ENCODE results near the gene SALL2. TPM values are rescaled to one million over a fixed set of nuclear protein-coding genes. Genes with fewer than 3 reads are reported as not detected.

The SALL2 gene
- total and polyA plus RNA-seq, 2 experiments from 2014 or later, result 9.5 to 11.8 TPM

GRCh38 chr14:21503376-21503775, 22.8 kb downstream of the SALL2 start:
- no peak for DNase-seq (ENCODE audit: low spot score)
- Histone ChIP-seq H3K79me2 (peaks cover 50% of the 10 kb centered on the region), H3K27me3 (no peaks in the 10 kb centered on the region), H2AFZ (no peak overlapping the region), H3K9me2 (replicated peaks; ENCODE audit: insufficient read depth) (no peaks in the 10 kb centered on the region), H3K9me3 (ENCODE audit: low read depth) (no peaks in the 10 kb centered on the region), H3K27ac (no peak overlapping the region), H3K4me3 (no peak overlapping the region), H3K4me1 (ENCODE audit: insufficient read depth) (no peaks in the 10 kb centered on the region), H3K4me2 (no peak overlapping the region), H4K20me1 (ENCODE audit: insufficient read depth, poor library complexity, severe bottlenecking) (no peaks in the 10 kb centered on the region), H3K36me3 (replicated peaks; ENCODE audit: insufficient read depth, low read depth) (no peaks in the 10 kb centered on the region)
- 80% methylated on average over 4 of the region's 4 CpGs for WGBS (ENCODE audit: low lambda C conversion rate, missing lambda C conversion rate)
- no peak for TF ChIP-seq EZH2 (IDR thresholded peaks at IDR 0.05; ENCODE audit: borderline replicate concordance)
- no peak for TF ChIP-seq EZH2phosphoT487 (IDR thresholded peaks at IDR 0.05; ENCODE audit: low read depth, severe bottlenecking, unreplicated experiment)
- TF ChIP-seq, protein P1, sequence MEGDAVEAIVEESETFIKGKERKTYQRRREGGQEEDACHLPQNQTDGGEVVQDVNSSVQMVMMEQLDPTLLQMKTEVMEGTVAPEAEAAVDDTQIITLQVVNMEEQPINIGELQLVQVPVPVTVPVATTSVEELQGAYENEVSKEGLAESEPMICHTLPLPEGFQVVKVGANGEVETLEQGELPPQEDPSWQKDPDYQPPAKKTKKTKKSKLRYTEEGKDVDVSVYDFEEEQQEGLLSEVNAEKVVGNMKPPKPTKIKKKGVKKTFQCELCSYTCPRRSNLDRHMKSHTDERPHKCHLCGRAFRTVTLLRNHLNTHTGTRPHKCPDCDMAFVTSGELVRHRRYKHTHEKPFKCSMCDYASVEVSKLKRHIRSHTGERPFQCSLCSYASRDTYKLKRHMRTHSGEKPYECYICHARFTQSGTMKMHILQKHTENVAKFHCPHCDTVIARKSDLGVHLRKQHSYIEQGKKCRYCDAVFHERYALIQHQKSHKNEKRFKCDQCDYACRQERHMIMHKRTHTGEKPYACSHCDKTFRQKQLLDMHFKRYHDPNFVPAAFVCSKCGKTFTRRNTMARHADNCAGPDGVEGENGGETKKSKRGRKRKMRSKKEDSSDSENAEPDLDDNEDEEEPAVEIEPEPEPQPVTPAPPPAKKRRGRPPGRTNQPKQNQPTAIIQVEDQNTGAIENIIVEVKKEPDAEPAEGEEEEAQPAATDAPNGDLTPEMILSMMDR (IDR thresholded peaks at IDR 0.05; ENCODE audit: poor library complexity), result no peak

DNA sequence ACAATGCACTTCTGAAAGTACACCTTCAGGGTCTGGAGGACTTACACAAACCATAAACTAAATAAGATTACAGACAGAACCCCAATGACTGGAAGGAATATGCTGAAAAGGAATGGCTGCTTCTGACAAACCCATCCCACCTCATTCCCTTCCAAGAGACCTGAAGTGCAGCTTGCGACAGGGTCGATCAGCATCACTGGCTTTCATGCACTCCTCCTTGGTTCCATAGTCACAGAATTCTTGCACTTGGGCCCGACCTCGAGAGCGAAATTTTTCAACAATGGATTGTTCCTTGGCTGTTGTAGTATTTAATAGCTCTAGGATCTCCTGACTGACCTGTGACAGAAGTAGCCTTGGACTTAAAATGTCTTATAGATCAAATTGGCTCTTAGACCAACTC, 24.6 kb downstream of the SALL2 start:
- no peak overlapping the region for H2AFZ ChIP-seq
- no peaks in the 10 kb centered on the region for H3K4me1 ChIP-seq (ENCODE audit: insufficient read depth)
- H3K4me2 ChIP-seq, result no peak overlapping the region
- H3K27me3 ChIP-seq, result no peaks in the 10 kb centered on the region
- no peak for DNase-seq (ENCODE audit: low spot score)
- no peaks in the 10 kb centered on the region for H4K20me1 ChIP-seq (ENCODE audit: insufficient read depth, poor library complexity, severe bottlenecking)
- H3K27ac ChIP-seq, result no peak overlapping the region
- H3K9me3 ChIP-seq (ENCODE audit: low read depth), result no peaks in the 10 kb centered on the region
- H3K4me3 ChIP-seq, result no peak overlapping the region
- WGBS (ENCODE audit: low lambda C conversion rate, missing lambda C conversion rate), result 97% methylated on average over 5 of the region's 5 CpGs
- peaks cover 32% of the 10 kb centered on the region for H3K79me2 ChIP-seq
- no peaks in the 10 kb centered on the region for H3K9me2 ChIP-seq (replicated peaks; ENCODE audit: insufficient read depth)
- TF ChIP-seq EZH2phosphoT487 (IDR thresholded peaks at IDR 0.05; ENCODE audit: low read depth, severe bottlenecking, unreplicated experiment), result no peak
- TF ChIP-seq, protein P1 (IDR thresholded peaks at IDR 0.05; ENCODE audit: poor library complexity), result no peak
- TF ChIP-seq EZH2 (IDR thresholded peaks at IDR 0.05; ENCODE audit: borderline replicate concordance), result no peak
- H3K36me3 ChIP-seq (replicated peaks; ENCODE audit: insufficient read depth, low read depth), result no peaks in the 10 kb centered on the region

GRCh38 chr14:21498540-21499526, 27.3 kb downstream of the SALL2 start:
- H3K9me2 ChIP-seq (replicated peaks; ENCODE audit: insufficient read depth), result no peaks in the 10 kb centered on the region
- peak; percentile 76 for DNase-seq (ENCODE audit: low spot score)
- no peak for TF ChIP-seq EZH2phosphoT487 (IDR thresholded peaks at IDR 0.05; ENCODE audit: low read depth, severe bottlenecking, unreplicated experiment)
- TF ChIP-seq, protein P1 (IDR thresholded peaks at IDR 0.05; ENCODE audit: poor library complexity), result peak; percentile 57
- H3K4me1 ChIP-seq (ENCODE audit: insufficient read depth), result no peaks in the 10 kb centered on the region
- H2AFZ ChIP-seq, result no peak overlapping the region
- H3K4me2 ChIP-seq, result no peak overlapping the region
- H3K4me3 ChIP-seq, result no peak overlapping the region
- no peaks in the 10 kb centered on the region for H3K27me3 ChIP-seq
- peak overlapping the region; percentile 21 for H3K27ac ChIP-seq
- H4K20me1 ChIP-seq (ENCODE audit: insufficient read depth, poor library complexity, severe bottlenecking), result no peaks in the 10 kb centered on the region
- 69% methylated on average over 5 of the region's 5 CpGs for WGBS (ENCODE audit: low lambda C conversion rate, missing lambda C conversion rate)
- peaks cover 6% of the 10 kb centered on the region for H3K79me2 ChIP-seq
- no peaks in the 10 kb centered on the region for H3K9me3 ChIP-seq (ENCODE audit: low read depth)
- H3K36me3 ChIP-seq (replicated peaks; ENCODE audit: insufficient read depth, low read depth), result no peaks in the 10 kb centered on the region

All from hepatocyte (in vitro differentiated cells).